Heart right ventricle (tissue), 16 donors: ENCODE data around the gene RAB31. TPM values are rescaled to one million over a fixed set of nuclear protein-coding genes. Genes with fewer than 3 reads are reported as not detected.
"Not testable (repeated sequence)": the region's sequence is repeated elsewhere in the genome, so short reads cannot be mapped to it uniquely, and the experiment has no call there.

ENCODE experiments used
- ATAC-seq, 8 donors: fragments of 200-7000 bp; cut with Tn5 transposase; one replicate each; pipeline ENCODE4 v1.9.1; 2020; ENCODE audit warnings: mild to moderate bottlenecking in 8 of 8, moderate library complexity in 8 of 8, moderate number of reproducible peaks in 1 of 8
- DNase-seq, 2 donors: peaks; one replicate each; pipeline ENCODE4 v3.0.0-alpha.2; 2020
- H3K27ac ChIP-seq, 10 donors: fragments of 200-600 bp; sonication (generic) in 2 of 10; one replicate each; pipeline versions ENCODE4 v1.5.0 to v1.8.0; 2020 to 2022; ENCODE audit warnings: mild to moderate bottlenecking in 3 of 10
- H3K27me3 ChIP-seq, 7 donors: fragments of 200-600 bp; one replicate each; pipeline ENCODE4 v1.8.0; 2021 to 2022; ENCODE audit warnings: mild to moderate bottlenecking in 2 of 7
- H3K36me3 ChIP-seq, 9 donors: fragments of 200-600 bp; sonication (generic) in 1 of 9; one replicate each; pipeline versions ENCODE4 v1.5.0 to v1.8.0; 2020 to 2022; ENCODE audit warnings: mild to moderate bottlenecking in 2 of 9
- H3K4me1 ChIP-seq, 9 donors: fragments of 200-600 bp; sonication (generic) in 1 of 9; one replicate each; pipeline versions ENCODE4 v1.5.0 to v1.8.0; 2020 to 2022; ENCODE audit warnings: mild to moderate bottlenecking in 4 of 9
- H3K4me3 ChIP-seq, 10 donors: fragments of 200-600 bp; sonication (generic) in 2 of 10; one replicate each; pipeline versions ENCODE4 v1.5.0 to v1.8.0; 2020 to 2022; ENCODE audit warnings: mild to moderate bottlenecking in 7 of 10, moderate library complexity in 2 of 10
- H3K9me3 ChIP-seq, 11 donors: fragments of 200-600 bp in 10 of 11; sonication (generic) in 2 of 11; one replicate each; pipeline versions ENCODE4 v1.5.0 to v1.8.0; 2013 to 2022; ENCODE audit warnings: mild to moderate bottlenecking in 2 of 11, control low read depth in 1 of 11, moderate library complexity in 1 of 11
- CTCF ChIP-seq, 9 donors: fragments of 200-600 bp; sonication (generic) in 2 of 9; IDR thresholded peaks; one replicate each; pipeline versions ENCODE4 v1.5.0 to v1.8.0; 2021 to 2022; ENCODE audit warnings: antibody characterized with exemption in 9 of 9, mild to moderate bottlenecking in 5 of 9, moderate library complexity in 1 of 9
- WGBS, 2 donors: extraction: QIAGEN DNeasy Blood & Tissue Kit; methylation state at CpG; one replicate each; pipeline ENCODE4 v1.1.7; 2013; ENCODE audit warnings: inconsistent platforms in 1 of 2; 5-methylcytosine and 5-hydroxymethylcytosine counted together
- intact Hi-C, 10 donors: fragments of 100-400 bp; cut with DNase I; formaldehyde crosslinking; loops; one replicate each; pipeline versions ENCODE4 v1.11.1 to v1.14.2; 2022
- polyA plus RNA-seq, 2 donors: library from polyadenylated mRNA; stranded (reverse); fragments of 200-250 nt; gene quantifications; one replicate each; pipeline ENCODE4 v1.2.3, GENCODE V29; 2013
- total RNA-seq, 10 donors: library from RNA; stranded (reverse); fragmentation: NEBNext Ultra II Directional in 3 of 10; extraction: Animal tissue kit (Norgen Biotek cat#: 25700) in 3 of 10; gene quantifications; one replicate each; pipeline versions ENCODE4 v1.2.1 to v1.2.4, GENCODE V29; 2021 to 2023
- donor health status: Arrhythmogenic right ventricular cardiomyopathy.
- donor health status: ischemic (EF 13 %, LVEDD 7.1; RV severe dilation, severe dysfunction).
- donor health status: healthy with polysubstance abuse.
- donor health status: DM: no; HTN: yes; CAD: no.
- donor health status: DM: no; HTN: no; CAD: no.
- donor health status: ischemic (EF 25% LVEDD 6.9; RV normal size, moderate dysfunction).
- donor health status: ischemic (EF 25% LVEDD 5.7; RV mildly dilated, moderate dysfunction).
- donor health status: healthy.
- donor health status: DM: yes; HTN: yes; CAD: no.
- donor health status: Ischemic cardiomyopathy.
- donor health status: ischemic (EF 35%, LVEDD 5.7; RV mildly dilated, moderate dysfunction).
- donor health status: nonischemic (EF 11% LVEDD 7.7; RV severe dilation, severe dysfunction).
- donor health status: DM: yes; HTN: yes; CAD: no.
- donor health status: PGD.
- donor health status: ischemic (EF 29% LVEDD 5.4; RV normal size, mild dysfunction).
- donor health status: nonischemic (EF 23%, LVEDD 6.1; RV moderate dilation, normal function).

The RAB31 gene
- total and polyA plus RNA-seq, 12 donors = 4.5 to 47.8 (median 16.6) TPM

GRCh38 chr18:9764011-9764481, 55.9 kb downstream of the RAB31 start:
- Histone ChIP-seq H3K27me3 (no peaks in the 10 kb centered on the region), H3K4me3 (no peak overlapping the region), H3K4me1 (peaks cover 0 to 73% (median 0%) of the 10 kb centered on the region in 9 donors), H3K27ac (peak overlapping the region in 1 of 10 donors; percentile 78), H3K36me3 (no peaks in the 10 kb centered on the region), H3K9me3 (peaks cover 0 to 12% (median 0%) of the 10 kb centered on the region in 11 donors)
- no peak for DNase-seq
- 84% methylated on average over 7 of the region's 7 CpGs for WGBS, 2 donors
- ATAC-seq = no peak
- intact Hi-C loops = no loop called here
- TF ChIP-seq CTCF (IDR thresholded peaks at IDR 0.05) = no peak

GRCh38 chr18:9765501-9765900, 57.4 kb downstream of the RAB31 start:
- intact Hi-C loops = no loop called here

GRCh38 chr18:9766076-9766481, 58.0 kb downstream of the RAB31 start:
- TF ChIP-seq CTCF (IDR thresholded peaks at IDR 0.05) = no peak
- intact Hi-C loops = no loop called here
- peak in 5 of 8 donors; percentile 26 to 43 (median 33) for ATAC-seq
- Histone ChIP-seq H3K36me3 (no peaks in the 10 kb centered on the region), H3K27ac (peak overlapping the region in 1 of 10 donors; percentile 63), H3K27me3 (no peaks in the 10 kb centered on the region), H3K4me1 (peaks cover 0 to 80% (median 2%) of the 10 kb centered on the region in 9 donors), H3K4me3 (no peak overlapping the region), H3K9me3 (peaks cover 0 to 12% (median 0%) of the 10 kb centered on the region in 11 donors)
- WGBS, 2 donors = 84 to 85% methylated on average over 11 of the region's 11 CpGs
- no peak for DNase-seq

More at GRCh38 chr18:9765501-9765900, 57.4 kb downstream of the RAB31 start:
- Histone ChIP-seq H3K4me1 (peaks cover 0 to 80% (median 0%) of the 10 kb centered on the region in 9 donors), H3K36me3 (no peaks in the 10 kb centered on the region), H3K27me3 (no peaks in the 10 kb centered on the region), H3K4me3 (no peak overlapping the region), H3K9me3 (peaks cover 0 to 12% (median 0%) of the 10 kb centered on the region in 11 donors), H3K27ac (peak overlapping the region in 1 of 10 donors; percentile 63)
- 54 to 68% methylated on average over 4 of the region's 4 CpGs for WGBS, 2 donors
- DNase-seq = no peak
- ATAC-seq = no peak
- TF ChIP-seq CTCF (IDR thresholded peaks at IDR 0.05) = no peak

GRCh38 chr18:9766740-9767139, 58.6 kb downstream of the RAB31 start:
- H3K9me3 ChIP-seq = peaks cover 0 to 12% (median 0%) of the 10 kb centered on the region in 11 donors
- H3K36me3 ChIP-seq = no peaks in the 10 kb centered on the region
- ATAC-seq (no peak), DNase-seq (no peak)
- H3K4me3 ChIP-seq = no peak overlapping the region
- H3K27ac ChIP-seq = peak overlapping the region in 1 of 10 donors; percentile 63
- intact Hi-C loops = no loop called here
- WGBS, 2 donors = 94 to 100% methylated on average over 1 of the region's 1 CpG
- TF ChIP-seq CTCF (IDR thresholded peaks at IDR 0.05) = no peak
- peaks cover 0 to 80% (median 7%) of the 10 kb centered on the region in 9 donors for H3K4me1 ChIP-seq
- H3K27me3 ChIP-seq = no peaks in the 10 kb centered on the region

- H3K4me3 ChIP-seq, H3K9me3 ChIP-seq, H3K36me3 ChIP-seq, ATAC-seq, H3K27me3 ChIP-seq, intact Hi-C loops, DNase-seq, H3K27ac ChIP-seq: not testable (repeated sequence)
- WGBS, 2 donors = 48 to 75% methylated on average over 2 of the region's 2 CpGs
- H3K4me1 ChIP-seq = peaks cover 0 to 83% (median 8%) of the 10 kb centered on the region in 9 donors
Measured at GRCh38 chr18:9768071-9768691, 60.1 kb downstream of the RAB31 start.

- intact Hi-C loops = loop anchor here (2.0 to 10.0 kb wide), 10 partner anchors 63 to 195 kb away; partner anchors contain the start of genes RAB31 (in 2 of the 10) and PPP4R1 (in 1 of the 10)
- not testable (repeated sequence) for H3K27me3 ChIP-seq, DNase-seq, H3K36me3 ChIP-seq, ATAC-seq, H3K9me3 ChIP-seq, H3K4me3 ChIP-seq
- Histone ChIP-seq H3K4me1 (peaks cover 0 to 88% (median 8%) of the 10 kb centered on the region in 9 donors), H3K27ac (peak overlapping the region in 1 of 10 donors; percentile 86)
- WGBS, 2 donors = 79 to 82% methylated on average over 3 of the region's 3 CpGs
Measured at GRCh38 chr18:9770111-9770510, 62.0 kb downstream of the RAB31 start.
